K562 (cell line): Measurements from ENCODE around the gene QRFPR. TPM values are rescaled to one million over a fixed set of nuclear protein-coding genes. Genes with fewer than 3 reads are reported as not detected.

Experiments
- ATAC-seq: fragments of 200-7000 bp; cut with Tn5 transposase; 3 replicates; pipeline ENCODE4 v1.9.1; 2020; ENCODE audit warnings: moderate library complexity
- BruUV-seq: library from RNA; stranded (reverse); fragments of 400-500 nt; replicated peaks from 2 replicates; lab custom pipeline; 2021; lab: Mats Ljungman, UMichigan
- CTCF ChIA-PET: fragments of 300-600 bp; formaldehyde crosslinking; extraction: SDS; loops from one replicate; lab custom pipeline; 2021; ENCODE audit warnings: low intra/inter-chr PET ratio; lab: Yijun Ruan, JAX
- POLR2A ChIA-PET: fragments of 300-600, 350-650 bp; sonication (Branson Sonifier 250); formaldehyde crosslinking; extraction: SDS; loops from one replicate; lab custom pipeline; 2021; ENCODE audit warnings: antibody characterized with exemption, inconsistent platforms; lab: Yijun Ruan, JAX
- DNase-seq, 4 experiments: peaks; one replicate each; pipeline versions ENCODE4 v3.0.0 to v3.0.0-alpha.2; 2011 to 2018; ENCODE audit warnings: low spot score in 3 of 4, mixed read lengths in 3 of 4; ENCODE audit errors: extremely low read depth in 1 of 4
- FAIRE-seq: peaks from 2 replicates; lab custom pipeline; 2011; peaks lifted over from hg19 to GRCh38; lab: Jason Lieb, UNC
- H2AFZ ChIP-seq: 2 replicates; pipeline ENCODE4 v1.6.0; 2011; ENCODE audit warnings: low read depth, low read length, control low read depth, inconsistent platforms
- H3K27ac ChIP-seq: fragments of 200-600 bp; 3 replicates; pipeline ENCODE4 v1.8.0; 2011; ENCODE audit warnings: low read depth, mild to moderate bottlenecking, control low read depth, inconsistent platforms, low read length, moderate library complexity, mixed read lengths; ENCODE audit errors: extremely low read depth
- H3K27me3 ChIP-seq, 2 experiments: fragments of 300-600 bp in 1 of 2; 2 replicates in 1 of 2; 3 replicates in 1 of 2; pipeline versions ENCODE4 v1.6.0 to v1.8.0; 2011; ENCODE audit warnings: inconsistent platforms in 2 of 2, low read length in 2 of 2, mild to moderate bottlenecking in 1 of 2, mixed read lengths in 1 of 2, moderate library complexity in 1 of 2; ENCODE audit not compliant: control insufficient read depth in 2 of 2, insufficient read depth in 2 of 2
- H3K36me3 ChIP-seq: fragments of 300-600 bp; 3 replicates; pipeline ENCODE4 v1.8.0; 2011; ENCODE audit warnings: mild to moderate bottlenecking, low read length, inconsistent platforms; ENCODE audit not compliant: control insufficient read depth, insufficient read depth
- H3K4me1 ChIP-seq, 2 experiments: fragments of 200-600 bp in 1 of 2; replicated peaks in 1 of 2; 2 replicates in 1 of 2; 3 replicates in 1 of 2; pipeline versions ENCODE4 v1.5.1 to v1.8.0; 2011; ENCODE audit warnings: inconsistent platforms in 2 of 2, low read length in 2 of 2, mild to moderate bottlenecking in 1 of 2, mixed read lengths in 1 of 2, moderate library complexity in 1 of 2; ENCODE audit not compliant: control insufficient read depth in 2 of 2, insufficient read depth in 2 of 2
- H3K4me2 ChIP-seq: 2 replicates; pipeline ENCODE4 v1.6.1; 2011; ENCODE audit warnings: low read length, control low read depth, inconsistent platforms, mixed read lengths; ENCODE audit not compliant: insufficient read depth
- H3K4me3 ChIP-seq: fragments of 200-600 bp; sonication (generic), shearing (Covaris generic); 2 replicates; pipeline ENCODE4 v1.5.1; 2016; ENCODE audit warnings: control low read depth, inconsistent platforms
- H3K79me2 ChIP-seq: fragments of 200-600 bp; 3 replicates; pipeline ENCODE4 v1.8.0; 2011; ENCODE audit warnings: low read length, inconsistent platforms; ENCODE audit not compliant: control insufficient read depth, insufficient read depth
- H3K9ac ChIP-seq, 2 experiments: 2 replicates each; pipeline versions ENCODE4 v1.6.0 to v1.6.1; 2011; ENCODE audit warnings: low read depth in 2 of 2, low read length in 2 of 2, control low read depth in 1 of 2, inconsistent platforms in 1 of 2, mild to moderate bottlenecking in 1 of 2, mixed read lengths in 1 of 2; ENCODE audit not compliant: insufficient read depth in 1 of 2
- H3K9me1 ChIP-seq: one replicate; pipeline ENCODE4 v1.6.0; 2011; ENCODE audit warnings: inconsistent platforms, mild to moderate bottlenecking, low read length, moderate library complexity; ENCODE audit not compliant: control insufficient read depth, insufficient read depth
- H3K9me3 ChIP-seq: replicated peaks from 2 replicates; pipeline ENCODE4 v1.5.1; 2011; ENCODE audit warnings: low read depth, low read length, inconsistent platforms; ENCODE audit not compliant: control insufficient read depth, insufficient read depth
- H4K20me1 ChIP-seq: replicated peaks from 2 replicates; pipeline ENCODE4 v1.6.1; 2011; ENCODE audit warnings: low read length, inconsistent platforms, mixed read lengths; ENCODE audit not compliant: control insufficient read depth, insufficient read depth
- BRD4 ChIP-seq: fragments of 200-600 bp; sonication (generic); IDR thresholded peaks from 2 replicates; pipeline ENCODE4 v1.6.1; 2017; ENCODE audit warnings: inconsistent platforms
- HIVEP1 ChIP-seq: fragments of 250-450 bp; sonication (Bioruptor Pico); IDR thresholded peaks from 2 replicates; pipeline ENCODE4 v1.4.0; 2020; ENCODE audit warnings: mild to moderate bottlenecking
- JUN ChIP-seq, 2 experiments: sonication (generic) in 1 of 2; formaldehyde crosslinking in 1 of 2; IDR thresholded peaks; 2 replicates each; pipeline versions ENCODE4 v1.6.1 to v1.8.0; 2012 to 2022; ENCODE audit warnings: borderline replicate concordance in 2 of 2, mild to moderate bottlenecking in 2 of 2, improper control_type of control experiment in 1 of 2, low read depth in 1 of 2, low read length in 1 of 2, missing genetic modification reagents in 1 of 2
- KLF16 ChIP-seq: IDR thresholded peaks from 2 replicates; pipeline ENCODE4 v1.6.1; 2016; ENCODE audit warnings: antibody characterized with exemption
- NFE2 ChIP-seq: IDR thresholded peaks from 2 replicates; pipeline ENCODE4 v1.6.1; 2014; ENCODE audit warnings: antibody characterized with exemption, low read depth
- PHF8 ChIP-seq: fragments of 200-600 bp; sonication (generic); IDR thresholded peaks from 2 replicates; pipeline ENCODE4 v1.6.1; 2012; ENCODE audit warnings: mixed run types, mild to moderate bottlenecking, inconsistent platforms, low read length, moderate library complexity, borderline replicate concordance
- POLR2B ChIP-seq: fragments of 450-650 bp; IDR thresholded peaks from 2 replicates; pipeline ENCODE4 v1.6.1; 2018; ENCODE audit warnings: low read depth; ENCODE audit not compliant: partially characterized antibody
- ZFP1 ChIP-seq: fragments of 450-650 bp; formaldehyde crosslinking; IDR thresholded peaks from 2 replicates; pipeline ENCODE4 v1.4.0; 2020; ENCODE audit warnings: mild to moderate bottlenecking, mixed read lengths
- ZNF274 ChIP-seq: IDR thresholded peaks from 2 replicates; pipeline ENCODE4 v1.6.1; 2011; ENCODE audit warnings: low read depth, mild to moderate bottlenecking, low read length, moderate library complexity, borderline replicate concordance
- ZNF324 ChIP-seq: fragments of 250-450 bp; sonication (Bioruptor Pico); IDR thresholded peaks from 2 replicates; pipeline ENCODE4 v1.4.0; 2020; ENCODE audit warnings: mild to moderate bottlenecking
- ZNF354B ChIP-seq: fragments of 250-450 bp; sonication (Bioruptor Pico); IDR thresholded peaks from 2 replicates; pipeline ENCODE4 v1.4.0; 2020
- ZNF830 ChIP-seq: fragments of 250-450 bp; sonication (Bioruptor Pico); IDR thresholded peaks from 2 replicates; pipeline ENCODE4 v1.5.0; 2021; ENCODE audit warnings: mild to moderate bottlenecking
- WGBS: fragments of 100-300 bp; shearing (Covaris generic); methylation state at CpG from one replicate; pipeline ENCODE4 v1.1.6; 2016; ENCODE audit warnings: low coverage, mixed read lengths; ENCODE audit not compliant: insufficient coverage; ENCODE audit errors: missing lambda C conversion rate; 5-methylcytosine and 5-hydroxymethylcytosine counted together
- in situ Hi-C: fragments of 300-500 bp; cut with MboI; formaldehyde crosslinking; loops from 4 replicates; pipeline ENCODE4 v1.15.0; 2018; ENCODE audit warnings: inconsistent platforms, mixed read lengths
- intact Hi-C: fragments of 100-400 bp; cut with micrococcal nuclease; formaldehyde crosslinking; loops from 2 replicates; pipeline ENCODE4 v1.14.2; 2022
- polyA plus RNA-seq, 8 experiments: library from polyadenylated mRNA; depleted of rRNA in 4 of 8; stranded (reverse) in 5 of 8; unstranded in 3 of 8; fragments of >200 nt; fragmentation: Nextera tagmentation in 2 of 8; fragmentation: Illumina TruSeq in 1 of 8; extraction: Ambion mirVana in 2 of 8; extraction: Trizol in 1 of 8; gene quantifications; 2 replicates each; pipeline versions ENCODE4 v1.2.1 to v1.2.3, GENCODE V29; 2011 to 2014; ENCODE audit warnings: inconsistent platforms in 1 of 8, missing spikeins in 1 of 8
- total RNA-seq, 7 experiments: library from RNA; depleted of rRNA in 6 of 7; stranded (reverse); fragments of >200 nt in 6 of 7; fragmentation: Illumina TruSeq in 2 of 7; extraction: Trizol in 2 of 7; gene quantifications; 2 replicates each; pipeline versions ENCODE4 v1.2.1 to v1.2.3, GENCODE V29; 2011 to 2021; ENCODE audit warnings: low replicate concordance in 1 of 7
- TF ChIP-seq, protein P1 (sequence below): fragments of 250-450 bp; sonication (Bioruptor Pico); IDR thresholded peaks from 2 replicates; pipeline ENCODE4 v1.5.0; 2022; ENCODE audit warnings: mild to moderate bottlenecking
- TF ChIP-seq, protein P2 (sequence below): sonication (generic); formaldehyde crosslinking; IDR thresholded peaks from 2 replicates; pipeline ENCODE4 v1.8.1; 2022; ENCODE audit warnings: missing genetic modification reagents

Gene QRFPR
- total and polyA plus RNA-seq, 9 of the 15 experiments (the other 6 are each of a cell fraction or from before 2014, with no cell fraction given): not detected

DNA sequence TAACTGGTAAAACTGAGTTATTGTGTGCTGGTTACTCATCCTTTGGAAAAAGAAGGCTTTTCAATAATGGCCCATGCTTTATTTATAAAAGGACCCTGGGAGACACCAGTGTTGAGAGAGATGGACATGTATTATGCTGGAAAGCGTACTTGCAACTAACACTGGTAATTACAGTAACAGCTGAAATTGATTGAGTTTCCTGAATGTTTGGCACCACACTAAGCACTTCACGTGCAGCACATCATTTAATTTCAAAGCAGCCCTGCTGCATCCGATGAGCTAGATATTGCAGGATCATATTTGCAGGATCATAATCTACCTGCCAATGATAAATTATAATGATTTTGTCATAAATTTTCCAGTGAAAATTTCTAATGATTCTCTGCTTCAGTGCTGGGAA is 81.5 kb downstream of the QRFPR start:
- no peak for DNase-seq
- POLR2A ChIA-PET: interaction anchor here (0.6 kb wide), 1 partner anchor 215 kb away, joined by 3 read pairs; no protein-coding TSS in a partner anchor
- 0% methylated on average over 3 of the region's 3 CpGs for WGBS

More for the DNA sequence above, 81.5 kb downstream of the QRFPR start:
- no peak overlapping the region for H3K4me2 ChIP-seq
- H3K9me3 ChIP-seq: no peaks in the 10 kb centered on the region
- H3K9me1 ChIP-seq: no peaks in the 10 kb centered on the region
- no peak overlapping the region for H3K9ac ChIP-seq
- no peak overlapping the region for H2AFZ ChIP-seq
- no peaks in the 10 kb centered on the region for H3K79me2 ChIP-seq
- intact Hi-C loops: no loop called here
- no peaks in the 10 kb centered on the region for H3K36me3 ChIP-seq
- H3K4me3 ChIP-seq: no peak overlapping the region
- TF ChIP-seq PHF8 (no peak), ZNF324 (CRISPR knock-in tag) (no peak), NFE2 (no peak), ZNF354B (CRISPR knock-in tag) (no peak), POLR2B (no peak), KLF16 (no peak), JUN (IDR thresholded peaks at IDR 0.05; ENCODE audit: borderline replicate concordance, low read depth, low read length) (no peak), JUN (CRISPR knock-in tag; IDR thresholded peaks at IDR 0.05; ENCODE audit: borderline replicate concordance) (no peak), BRD4 (no peak), ZFP1 (CRISPR knock-in tag) (no peak), ZNF274 (no peak), ZNF830 (CRISPR knock-in tag) (no peak), HIVEP1 (CRISPR knock-in tag) (no peak)
- TF ChIP-seq, protein P1, sequence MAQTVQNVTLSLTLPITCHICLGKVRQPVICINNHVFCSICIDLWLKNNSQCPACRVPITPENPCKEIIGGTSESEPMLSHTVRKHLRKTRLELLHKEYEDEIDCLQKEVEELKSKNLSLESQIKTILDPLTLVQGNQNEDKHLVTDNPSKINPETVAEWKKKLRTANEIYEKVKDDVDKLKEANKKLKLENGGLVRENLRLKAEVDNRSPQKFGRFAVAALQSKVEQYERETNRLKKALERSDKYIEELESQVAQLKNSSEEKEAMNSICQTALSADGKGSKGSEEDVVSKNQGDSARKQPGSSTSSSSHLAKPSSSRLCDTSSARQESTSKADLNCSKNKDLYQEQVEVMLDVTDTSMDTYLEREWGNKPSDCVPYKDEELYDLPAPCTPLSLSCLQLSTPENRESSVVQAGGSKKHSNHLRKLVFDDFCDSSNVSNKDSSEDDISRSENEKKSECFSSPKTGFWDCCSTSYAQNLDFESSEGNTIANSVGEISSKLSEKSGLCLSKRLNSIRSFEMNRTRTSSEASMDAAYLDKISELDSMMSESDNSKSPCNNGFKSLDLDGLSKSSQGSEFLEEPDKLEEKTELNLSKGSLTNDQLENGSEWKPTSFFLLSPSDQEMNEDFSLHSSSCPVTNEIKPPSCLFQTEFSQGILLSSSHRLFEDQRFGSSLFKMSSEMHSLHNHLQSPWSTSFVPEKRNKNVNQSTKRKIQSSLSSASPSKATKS (CRISPR knock-in tag): no peak
- TF ChIP-seq, protein P2, sequence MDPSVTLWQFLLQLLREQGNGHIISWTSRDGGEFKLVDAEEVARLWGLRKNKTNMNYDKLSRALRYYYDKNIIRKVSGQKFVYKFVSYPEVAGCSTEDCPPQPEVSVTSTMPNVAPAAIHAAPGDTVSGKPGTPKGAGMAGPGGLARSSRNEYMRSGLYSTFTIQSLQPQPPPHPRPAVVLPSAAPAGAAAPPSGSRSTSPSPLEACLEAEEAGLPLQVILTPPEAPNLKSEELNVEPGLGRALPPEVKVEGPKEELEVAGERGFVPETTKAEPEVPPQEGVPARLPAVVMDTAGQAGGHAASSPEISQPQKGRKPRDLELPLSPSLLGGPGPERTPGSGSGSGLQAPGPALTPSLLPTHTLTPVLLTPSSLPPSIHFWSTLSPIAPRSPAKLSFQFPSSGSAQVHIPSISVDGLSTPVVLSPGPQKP (CRISPR knock-in tag): no peak
- TF ChIP-seq, all 486 proteins: peak for 0
- ATAC-seq (no peak), FAIRE-seq (no peak)
- no peaks in the 10 kb centered on the region for H4K20me1 ChIP-seq
- no TSS peak for BruUV-seq
- no peaks in the 10 kb centered on the region for H3K27me3 ChIP-seq
- no peaks in the 10 kb centered on the region for H3K4me1 ChIP-seq
- H3K27ac ChIP-seq: no peak overlapping the region
- in situ Hi-C loops: no loop called here
- CTCF ChIA-PET: no interaction called here
